ENCODE measurements around the gene NOP53. TPM values are rescaled to one million over a fixed set of nuclear protein-coding genes. Genes with fewer than 3 reads are reported as not detected.
A peak's percentile ranks its signal among the peaks of the same experiment; 100 is the strongest.

Gene NOP53
- total and polyA plus RNA-seq, 9 of the 15 experiments (the other 6 are each of a cell fraction or from before 2014, with no cell fraction given), result 6.5 to 274 (median 145) TPM

DNA sequence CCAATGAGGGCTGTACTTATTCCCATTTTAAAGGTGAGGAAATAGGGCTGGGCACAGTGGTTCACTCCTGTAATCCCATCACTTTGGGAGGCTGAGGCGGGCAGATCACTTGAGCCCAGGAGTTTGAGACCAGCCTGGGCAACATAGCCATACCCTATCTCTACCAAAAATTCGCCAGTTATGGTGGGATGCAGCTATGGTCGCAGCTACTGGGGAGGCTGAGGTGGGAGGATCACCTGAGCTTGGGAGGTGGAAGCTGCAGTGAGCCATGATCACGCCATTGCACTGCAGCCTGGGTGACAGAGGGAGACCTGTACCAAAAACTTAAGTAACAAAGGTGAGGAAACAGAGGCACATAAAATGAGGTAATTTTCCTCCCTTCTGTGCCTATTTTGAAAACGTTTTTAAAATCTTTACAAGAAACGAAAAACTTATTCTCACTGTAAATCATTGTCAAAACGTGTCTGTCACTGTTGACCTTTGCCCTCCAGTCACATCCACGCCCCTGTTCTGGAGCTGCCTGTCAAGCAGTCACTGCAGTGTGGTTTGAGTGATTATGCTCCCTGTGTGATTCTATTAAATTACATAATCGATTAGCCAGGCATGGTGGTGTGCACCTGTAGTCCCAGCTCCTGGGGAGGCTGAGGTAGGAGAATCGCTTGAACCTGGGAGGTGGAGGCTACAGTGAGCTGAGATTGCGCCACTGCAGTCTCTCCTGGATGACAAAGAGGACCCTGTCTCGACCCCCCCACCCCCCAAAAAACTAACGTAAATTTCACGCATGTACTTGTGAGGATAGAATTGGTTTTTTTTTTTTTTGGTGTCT lies 12.5 kb downstream of the NOP53 start:
- H3K27me3 ChIP-seq (ENCODE audit: control insufficient read depth in 2 of 2, insufficient read depth in 2 of 2, low read length in 2 of 2), result no peaks in the 10 kb centered on the region
- no peaks in the 10 kb centered on the region for H3K9me3 ChIP-seq (replicated peaks; ENCODE audit: control insufficient read depth, insufficient read depth, low read depth, low read length)
- peak in 1 of 4 experiments; percentile 32 for DNase-seq (ENCODE audit: extremely low read depth in 1 of 4, low spot score in 3 of 4)
- peaks cover 7% of the 10 kb centered on the region for H4K20me1 ChIP-seq (replicated peaks; ENCODE audit: control insufficient read depth, insufficient read depth, low read length)
- H3K36me3 ChIP-seq (ENCODE audit: control insufficient read depth, insufficient read depth, low read length), result peaks cover 65% of the 10 kb centered on the region; the same call in 2 of the 3 replicates
- no peak overlapping the region for H3K27ac ChIP-seq (ENCODE audit: extremely low read depth, low read depth, low read length)
- no peak overlapping the region for H3K4me2 ChIP-seq (ENCODE audit: insufficient read depth, low read length)
- FAIRE-seq, result peak; percentile 65
- ATAC-seq, result peak; percentile 24; the same call in 1 of the 3 replicates
- no peak overlapping the region for H3K9ac ChIP-seq (ENCODE audit: insufficient read depth in 1 of 2, low read depth in 2 of 2, low read length in 2 of 2)
- intact Hi-C loops (cut with micrococcal nuclease) (no loop called here), in situ Hi-C loops (cut with MboI) (no loop called here)
- no peak overlapping the region for H2AFZ ChIP-seq (ENCODE audit: low read depth, low read length)
- H3K79me2 ChIP-seq (ENCODE audit: control insufficient read depth, insufficient read depth, low read length), result no peaks in the 10 kb centered on the region
- WGBS (ENCODE audit: insufficient coverage, low coverage, missing lambda C conversion rate), result 67% methylated on average over 14 of the region's 14 CpGs
- no peak overlapping the region for H3K4me3 ChIP-seq
- CTCF ChIA-PET (ENCODE audit: low intra/inter-chr PET ratio), result no interaction called here
- POLR2A ChIA-PET, result interaction anchor here (0.5 to 3.4 kb wide), 10 partner anchors 9 to 497 kb away, joined by 3 to 17 read pairs (median 4); partner anchors contain the start of gene NOP53
- no peaks in the 10 kb centered on the region for H3K9me1 ChIP-seq (ENCODE audit: control insufficient read depth, insufficient read depth, low read length)
- no TSS peak for BruUV-seq (replicated peaks)
- H3K4me1 ChIP-seq (replicated peaks in 1 of 2; ENCODE audit: control insufficient read depth in 2 of 2, insufficient read depth in 2 of 2, low read length in 2 of 2), result peaks cover 0 to 15% of the 10 kb centered on the region in 2 experiments; a peak in 2 of 5 replicates
- TF ChIP-seq SNRNP70 (optimal IDR thresholded peaks at IDR 0.05; ENCODE audit: low read depth, low read length), result no peak
- TF ChIP-seq FOXK1 (CRISPR knock-in tag; IDR thresholded peaks at IDR 0.05; ENCODE audit: borderline replicate concordance), result no peak
- TF ChIP-seq POLR2B (IDR thresholded peaks at IDR 0.05; ENCODE audit: low read depth, partially characterized antibody), result peak; percentile 17
- TF ChIP-seq NR2C2 (CRISPR knock-in tag; IDR thresholded peaks at IDR 0.05), result 0 out of 2 replicates have a peak, but pooled peaks have one; percentile 41
- TF ChIP-seq NR2C2 (tag; IDR thresholded peaks at IDR 0.05), result peak; percentile 56; the same call in 1 of the 2 replicates
- TF ChIP-seq ZNF696 (CRISPR knock-in tag; conservative IDR thresholded peaks at IDR 0.05), result no peak
- TF ChIP-seq, protein P1, sequence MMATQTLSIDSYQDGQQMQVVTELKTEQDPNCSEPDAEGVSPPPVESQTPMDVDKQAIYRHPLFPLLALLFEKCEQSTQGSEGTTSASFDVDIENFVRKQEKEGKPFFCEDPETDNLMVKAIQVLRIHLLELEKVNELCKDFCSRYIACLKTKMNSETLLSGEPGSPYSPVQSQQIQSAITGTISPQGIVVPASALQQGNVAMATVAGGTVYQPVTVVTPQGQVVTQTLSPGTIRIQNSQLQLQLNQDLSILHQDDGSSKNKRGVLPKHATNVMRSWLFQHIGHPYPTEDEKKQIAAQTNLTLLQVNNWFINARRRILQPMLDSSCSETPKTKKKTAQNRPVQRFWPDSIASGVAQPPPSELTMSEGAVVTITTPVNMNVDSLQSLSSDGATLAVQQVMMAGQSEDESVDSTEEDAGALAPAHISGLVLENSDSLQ (IDR thresholded peaks at IDR 0.05), result peak; percentile 88
- no peak for TF ChIP-seq WHSC1 (IDR thresholded peaks at IDR 0.05; ENCODE audit: low read length)
- TF ChIP-seq, protein P2, sequence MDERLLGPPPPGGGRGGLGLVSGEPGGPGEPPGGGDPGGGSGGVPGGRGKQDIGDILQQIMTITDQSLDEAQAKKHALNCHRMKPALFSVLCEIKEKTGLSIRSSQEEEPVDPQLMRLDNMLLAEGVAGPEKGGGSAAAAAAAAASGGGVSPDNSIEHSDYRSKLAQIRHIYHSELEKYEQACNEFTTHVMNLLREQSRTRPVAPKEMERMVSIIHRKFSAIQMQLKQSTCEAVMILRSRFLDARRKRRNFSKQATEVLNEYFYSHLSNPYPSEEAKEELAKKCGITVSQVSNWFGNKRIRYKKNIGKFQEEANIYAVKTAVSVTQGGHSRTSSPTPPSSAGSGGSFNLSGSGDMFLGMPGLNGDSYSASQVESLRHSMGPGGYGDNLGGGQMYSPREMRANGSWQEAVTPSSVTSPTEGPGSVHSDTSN (CRISPR knock-in tag; IDR thresholded peaks at IDR 0.05; ENCODE audit: low read depth), result no peak
- TF ChIP-seq, protein P2 (tag; conservative IDR thresholded peaks at IDR 0.05; ENCODE audit: low read depth), result peak; percentile 59; the same call in 1 of the 2 replicates
- no peak for TF ChIP-seq PML (IDR thresholded peaks at IDR 0.05; ENCODE audit: low read length)
- no peak for TF ChIP-seq ZKSCAN8 (CRISPR knock-in tag; IDR thresholded peaks at IDR 0.05)
- no peak for TF ChIP-seq SPI1 (IDR thresholded peaks at IDR 0.05; ENCODE audit: borderline replicate concordance, low read depth, low read length)
- TF ChIP-seq RHOXF2B (CRISPR knock-in tag; conservative IDR thresholded peaks at IDR 0.05), result no peak
- TF ChIP-seq, protein P3, sequence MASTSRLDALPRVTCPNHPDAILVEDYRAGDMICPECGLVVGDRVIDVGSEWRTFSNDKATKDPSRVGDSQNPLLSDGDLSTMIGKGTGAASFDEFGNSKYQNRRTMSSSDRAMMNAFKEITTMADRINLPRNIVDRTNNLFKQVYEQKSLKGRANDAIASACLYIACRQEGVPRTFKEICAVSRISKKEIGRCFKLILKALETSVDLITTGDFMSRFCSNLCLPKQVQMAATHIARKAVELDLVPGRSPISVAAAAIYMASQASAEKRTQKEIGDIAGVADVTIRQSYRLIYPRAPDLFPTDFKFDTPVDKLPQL (IDR thresholded peaks at IDR 0.05; ENCODE audit: extremely low read depth, insufficient read length), result no peak
- peak; percentile 82 for TF ChIP-seq MEIS2 (IDR thresholded peaks at IDR 0.05; ENCODE audit: partially characterized antibody)
